Epithelial cell of proximal tubule (primary cell): ENCODE results near the gene PPP4R3A. TPM values are rescaled to one million over a fixed set of nuclear protein-coding genes. Genes with fewer than 3 reads are reported as not detected.

Experiments used
- DNase-seq: peaks from one replicate; pipeline ENCODE4 v3.0.0-alpha.2; 2011; ENCODE audit warnings: low read depth
- H3K4me3 ChIP-seq: 2 replicates; pipeline ENCODE4 v1.5.1; 2011; ENCODE audit warnings: low read depth, mild to moderate bottlenecking, low read length
- CTCF ChIP-seq: conservative IDR thresholded peaks from 2 replicates; pipeline ENCODE4 v1.5.1; 2012; ENCODE audit warnings: low read depth, mild to moderate bottlenecking, low read length
- total RNA-seq: library from RNA; depleted of rRNA; stranded (reverse); fragments of >200 nt; gene quantifications from 2 replicates; pipeline ENCODE4 v1.2.3, GENCODE V29; 2015

Gene PPP4R3A
- total RNA-seq, 1 donor from 2014 or later, result 31.0 TPM

GRCh38 chr14:91466192-91466591, 43.9 kb downstream of the PPP4R3A start:
- DNase-seq, result peak; percentile 56
- no peak for TF ChIP-seq CTCF
- H3K4me3 ChIP-seq, result no peak overlapping the region

GRCh38 chr14:91464615-91465205, 45.4 kb downstream of the PPP4R3A start:
- DNase-seq, result no peak
- TF ChIP-seq CTCF, result no peak
- no peak overlapping the region for H3K4me3 ChIP-seq

- TF ChIP-seq CTCF, result no peak
- DNase-seq, result no peak
- no peak overlapping the region for H3K4me3 ChIP-seq
Measured at GRCh38 chr14:91458612-91459011, 51.5 kb downstream of the PPP4R3A start.

- no peak overlapping the region for H3K4me3 ChIP-seq
- DNase-seq, result no peak
- TF ChIP-seq CTCF, result no peak
Measured at GRCh38 chr14:91456283-91456682, 53.8 kb downstream of the PPP4R3A start.

- no peak for DNase-seq
- H3K4me3 ChIP-seq, result no peak overlapping the region
- TF ChIP-seq CTCF, result no peak
Measured at GRCh38 chr14:91454580-91454979, 55.5 kb downstream of the PPP4R3A start.

- H3K4me3 ChIP-seq, result no peak overlapping the region
- no peak for DNase-seq
- no peak for TF ChIP-seq CTCF
Measured at GRCh38 chr14:91454155-91454554, 56.0 kb downstream of the PPP4R3A start.

- no peak overlapping the region for H3K4me3 ChIP-seq
- DNase-seq, result no peak
Measured at GRCh38 chr14:91453744-91454143, 56.4 kb downstream of the PPP4R3A start.

More at GRCh38 chr14:91453744-91454143, 56.4 kb downstream of the PPP4R3A start:
- no peak for TF ChIP-seq CTCF
